ENCODE results near the gene SLC2A9. TPM values are rescaled to one million over a fixed set of nuclear protein-coding genes. Genes with fewer than 3 reads are reported as not detected.

The SLC2A9 gene
- total RNA-seq, 1 experiment from 2014 or later = 33.3 TPM

DNA sequence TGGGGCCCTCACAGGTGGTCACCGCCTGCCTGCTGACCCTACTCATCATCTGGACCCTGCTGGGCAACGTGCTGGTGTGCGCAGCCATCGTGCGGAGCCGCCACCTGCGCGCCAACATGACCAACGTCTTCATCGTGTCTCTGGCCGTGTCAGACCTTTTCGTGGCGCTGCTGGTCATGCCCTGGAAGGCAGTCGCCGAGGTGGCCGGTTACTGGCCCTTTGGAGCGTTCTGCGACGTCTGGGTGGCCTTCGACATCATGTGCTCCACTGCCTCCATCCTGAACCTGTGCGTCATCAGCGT lies 239.2 kb downstream of the SLC2A9 start:
- ChIA-PET CTCF (no interaction called here), POLR2A (no interaction called here)
- no peaks in the 10 kb centered on the region for H3K4me1 Mint-ChIP-seq (ENCODE audit: insufficient read depth, unreplicated experiment)
- no peak for DNase-seq (ENCODE audit: unreplicated experiment)
- no peak overlapping the region for H3K4me3 Mint-ChIP-seq (ENCODE audit: unreplicated experiment)
- H3K9me3 Mint-ChIP-seq (ENCODE audit: unreplicated experiment) = no peaks in the 10 kb centered on the region
- H3K36me3 Mint-ChIP-seq (ENCODE audit: insufficient read depth, unreplicated experiment) = peaks cover 6% of the 10 kb centered on the region
- intact Hi-C loops (cut with micrococcal nuclease) = no loop called here
- TF ChIP-seq, protein P1, sequence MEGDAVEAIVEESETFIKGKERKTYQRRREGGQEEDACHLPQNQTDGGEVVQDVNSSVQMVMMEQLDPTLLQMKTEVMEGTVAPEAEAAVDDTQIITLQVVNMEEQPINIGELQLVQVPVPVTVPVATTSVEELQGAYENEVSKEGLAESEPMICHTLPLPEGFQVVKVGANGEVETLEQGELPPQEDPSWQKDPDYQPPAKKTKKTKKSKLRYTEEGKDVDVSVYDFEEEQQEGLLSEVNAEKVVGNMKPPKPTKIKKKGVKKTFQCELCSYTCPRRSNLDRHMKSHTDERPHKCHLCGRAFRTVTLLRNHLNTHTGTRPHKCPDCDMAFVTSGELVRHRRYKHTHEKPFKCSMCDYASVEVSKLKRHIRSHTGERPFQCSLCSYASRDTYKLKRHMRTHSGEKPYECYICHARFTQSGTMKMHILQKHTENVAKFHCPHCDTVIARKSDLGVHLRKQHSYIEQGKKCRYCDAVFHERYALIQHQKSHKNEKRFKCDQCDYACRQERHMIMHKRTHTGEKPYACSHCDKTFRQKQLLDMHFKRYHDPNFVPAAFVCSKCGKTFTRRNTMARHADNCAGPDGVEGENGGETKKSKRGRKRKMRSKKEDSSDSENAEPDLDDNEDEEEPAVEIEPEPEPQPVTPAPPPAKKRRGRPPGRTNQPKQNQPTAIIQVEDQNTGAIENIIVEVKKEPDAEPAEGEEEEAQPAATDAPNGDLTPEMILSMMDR (IDR thresholded peaks at IDR 0.05; ENCODE audit: unreplicated experiment) = no peak
- H3K27me3 Mint-ChIP-seq (ENCODE audit: insufficient read depth, unreplicated experiment) = peaks cover 45% of the 10 kb centered on the region
- no TSS peak for BruUV-seq (replicated peaks)
- no peak overlapping the region for H3K27ac Mint-ChIP-seq (ENCODE audit: low read depth, unreplicated experiment)

DNA sequence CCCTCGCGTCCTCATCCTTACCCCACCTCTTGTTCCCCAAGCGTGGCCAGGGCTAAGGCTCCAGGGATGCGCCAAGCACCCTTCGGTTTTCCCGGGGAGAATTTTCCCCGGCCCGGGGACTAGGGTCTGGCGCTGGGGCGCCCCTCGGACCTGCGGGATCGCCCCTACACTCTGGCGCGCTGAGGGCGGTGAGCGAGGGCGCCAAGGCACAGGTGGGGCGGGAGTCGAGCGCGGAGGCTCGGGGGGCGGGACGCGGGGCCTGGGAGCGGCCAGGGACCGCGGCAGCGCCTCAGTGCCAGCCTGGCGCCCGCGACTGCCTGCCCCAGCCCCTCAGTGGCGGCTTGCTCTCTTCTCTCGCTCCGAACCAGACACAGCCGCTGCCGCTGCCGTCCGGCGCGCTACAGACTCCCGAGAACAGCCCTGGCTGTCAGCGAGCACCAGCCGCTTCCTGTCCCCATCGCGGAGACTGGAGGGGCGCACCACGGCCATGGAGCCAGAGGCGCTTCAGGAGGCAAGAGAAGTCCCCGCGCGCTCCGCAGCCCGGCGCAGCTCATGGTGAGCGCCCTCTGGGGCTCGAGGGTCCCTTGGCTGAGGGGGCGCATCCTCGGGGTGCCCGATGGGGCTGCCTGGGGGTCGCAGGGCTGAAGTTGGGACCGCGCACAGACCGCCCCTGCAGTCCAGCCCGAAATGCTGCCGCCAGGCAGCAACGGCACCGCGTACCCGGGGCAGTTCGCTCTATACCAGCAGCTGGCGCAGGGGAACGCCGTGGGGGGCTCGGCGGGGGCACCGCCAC lies 239.8 kb downstream of the SLC2A9 start, which contains the start of gene DRD5:
TSS of gene DRD5 (plus strand) at position 292 of the 793 bp plus-strand sequence. CDS start at position 688, 396 bp downstream.
- no peaks in the 10 kb centered on the region for H3K9me3 Mint-ChIP-seq (ENCODE audit: unreplicated experiment)
- H3K4me1 Mint-ChIP-seq (ENCODE audit: insufficient read depth, unreplicated experiment) = no peaks in the 10 kb centered on the region
- no peak within 1 kb of the TSS for H3K4me3 Mint-ChIP-seq (ENCODE audit: unreplicated experiment)
- TF ChIP-seq, protein P1 (IDR thresholded peaks at IDR 0.05; ENCODE audit: unreplicated experiment) = no peak
- H3K36me3 Mint-ChIP-seq (ENCODE audit: insufficient read depth, unreplicated experiment) = peaks cover 6% of the 10 kb centered on the region
- H3K27ac Mint-ChIP-seq (ENCODE audit: low read depth, unreplicated experiment) = no peak within 1 kb of the TSS
- no peak for DNase-seq (ENCODE audit: unreplicated experiment)
- CTCF ChIA-PET = no interaction called here
- intact Hi-C loops (cut with micrococcal nuclease) = no loop called here
- peaks cover 45% of the 10 kb centered on the region for H3K27me3 Mint-ChIP-seq (ENCODE audit: insufficient read depth, unreplicated experiment)
- POLR2A ChIA-PET = no interaction called here
- BruUV-seq (replicated peaks) = no TSS peak

Other genes starting within 250 kb of the SLC2A9 start
- gene DRD5, start 239.9 kb downstream of the SLC2A9 start, total RNA-seq (2022) = not detected in 2 replicates
- 240 and 246 TPM in 2 replicates for gene WDR1, start 95.3 kb upstream of the SLC2A9 start, total RNA-seq (2022)

Data from MCF 10A (cell line).